GM10248 (cell line): Measurements from ENCODE around the gene PRKCE.

Experiments used
- CTCF ChIA-PET: fragments of 300-600 bp; sonication (Branson Sonifier 250); formaldehyde crosslinking; extraction: SDS; loops from one replicate; lab custom pipeline; 2021; ENCODE audit warnings: antibody characterized with exemption; lab: Yijun Ruan, JAX
- POLR2A ChIA-PET: fragments of 350-650 bp; sonication (Branson Sonifier 250); formaldehyde crosslinking; extraction: SDS; loops from one replicate; lab custom pipeline; 2020; ENCODE audit warnings: antibody characterized with exemption; lab: Yijun Ruan, JAX
- DNase-seq: peaks from one replicate; pipeline ENCODE4 v3.0.0; 2012; ENCODE audit errors: extremely low spot score
- TF ChIP-seq, protein P1 (sequence below): IDR thresholded peaks from 2 replicates; pipeline ENCODE4 v1.5.1; 2012; ENCODE audit warnings: mild to moderate bottlenecking, low read depth; ENCODE audit errors: extremely low read depth, missing control alignments, control extremely low read depth

Gene PRKCE

DNA sequence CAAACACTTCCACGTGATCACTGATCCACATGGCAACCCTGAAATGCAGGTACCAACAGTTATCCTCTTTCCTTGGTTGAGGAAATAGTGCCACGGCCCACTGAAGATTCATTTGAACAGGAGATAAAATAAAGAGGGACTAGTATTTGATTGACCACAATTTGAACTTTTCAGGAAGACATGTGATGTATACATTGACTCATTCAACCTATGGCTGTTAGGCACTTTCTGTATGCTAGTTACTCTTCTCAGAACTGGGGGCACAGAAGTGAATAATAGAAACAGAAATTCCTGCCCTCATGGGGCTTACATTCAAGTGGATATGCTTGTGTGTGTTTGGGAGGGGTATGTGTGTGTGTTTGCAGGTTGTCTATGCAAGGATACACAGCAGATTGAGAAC lies 199.6 kb downstream of the PRKCE start:
- DNase-seq: no peak
- ChIA-PET CTCF (interaction anchor here (1.0 to 4.9 kb wide), 10 partner anchors 9 to 122 kb away, joined by 3 to 30 read pairs (median 4); no protein-coding TSS in a partner anchor), POLR2A (no interaction called here)
- TF ChIP-seq, protein P1, sequence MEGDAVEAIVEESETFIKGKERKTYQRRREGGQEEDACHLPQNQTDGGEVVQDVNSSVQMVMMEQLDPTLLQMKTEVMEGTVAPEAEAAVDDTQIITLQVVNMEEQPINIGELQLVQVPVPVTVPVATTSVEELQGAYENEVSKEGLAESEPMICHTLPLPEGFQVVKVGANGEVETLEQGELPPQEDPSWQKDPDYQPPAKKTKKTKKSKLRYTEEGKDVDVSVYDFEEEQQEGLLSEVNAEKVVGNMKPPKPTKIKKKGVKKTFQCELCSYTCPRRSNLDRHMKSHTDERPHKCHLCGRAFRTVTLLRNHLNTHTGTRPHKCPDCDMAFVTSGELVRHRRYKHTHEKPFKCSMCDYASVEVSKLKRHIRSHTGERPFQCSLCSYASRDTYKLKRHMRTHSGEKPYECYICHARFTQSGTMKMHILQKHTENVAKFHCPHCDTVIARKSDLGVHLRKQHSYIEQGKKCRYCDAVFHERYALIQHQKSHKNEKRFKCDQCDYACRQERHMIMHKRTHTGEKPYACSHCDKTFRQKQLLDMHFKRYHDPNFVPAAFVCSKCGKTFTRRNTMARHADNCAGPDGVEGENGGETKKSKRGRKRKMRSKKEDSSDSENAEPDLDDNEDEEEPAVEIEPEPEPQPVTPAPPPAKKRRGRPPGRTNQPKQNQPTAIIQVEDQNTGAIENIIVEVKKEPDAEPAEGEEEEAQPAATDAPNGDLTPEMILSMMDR: no peak

DNA sequence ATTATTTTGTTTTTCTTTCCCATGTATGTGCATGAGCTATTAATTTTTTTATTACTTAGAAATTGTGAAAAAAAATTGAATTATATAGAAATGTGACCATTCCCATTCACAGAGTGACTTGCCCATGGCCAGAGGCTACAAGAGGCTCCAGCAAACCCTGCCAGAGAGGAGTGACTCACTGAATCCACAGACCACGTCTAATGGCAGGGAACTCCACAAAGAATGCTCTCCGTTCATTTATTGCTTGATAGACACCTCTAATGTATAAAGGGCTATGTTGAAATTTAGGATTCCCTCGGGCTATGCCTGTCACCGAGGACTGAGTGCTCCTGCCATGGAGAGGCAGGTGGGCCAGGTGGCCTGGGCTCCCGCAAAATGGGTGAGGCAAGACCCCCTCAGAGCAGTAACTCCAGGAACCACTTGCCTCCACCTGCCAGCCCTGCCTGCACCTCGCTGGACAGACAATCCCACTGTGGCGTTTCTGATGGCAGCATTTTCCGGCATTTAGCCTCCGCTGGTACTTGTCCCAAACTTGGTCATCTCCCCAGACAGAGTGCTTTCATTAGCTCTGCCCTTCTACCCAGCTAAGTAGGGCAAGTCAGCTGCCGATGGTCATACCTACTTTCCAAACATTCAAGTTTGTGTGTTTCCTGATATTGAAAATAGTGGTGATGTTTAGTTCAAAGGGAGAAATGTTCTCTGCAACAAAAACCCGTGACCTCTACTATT lies 200.3 kb downstream of the PRKCE start:
- DNase-seq: no peak
- ChIA-PET POLR2A (no interaction called here), CTCF (interaction anchor here (0.6 to 4.9 kb wide), 15 partner anchors 8 to 209 kb away, joined by 3 to 30 read pairs (median 4); no protein-coding TSS in a partner anchor)
- TF ChIP-seq, protein P1: no peak

DNA sequence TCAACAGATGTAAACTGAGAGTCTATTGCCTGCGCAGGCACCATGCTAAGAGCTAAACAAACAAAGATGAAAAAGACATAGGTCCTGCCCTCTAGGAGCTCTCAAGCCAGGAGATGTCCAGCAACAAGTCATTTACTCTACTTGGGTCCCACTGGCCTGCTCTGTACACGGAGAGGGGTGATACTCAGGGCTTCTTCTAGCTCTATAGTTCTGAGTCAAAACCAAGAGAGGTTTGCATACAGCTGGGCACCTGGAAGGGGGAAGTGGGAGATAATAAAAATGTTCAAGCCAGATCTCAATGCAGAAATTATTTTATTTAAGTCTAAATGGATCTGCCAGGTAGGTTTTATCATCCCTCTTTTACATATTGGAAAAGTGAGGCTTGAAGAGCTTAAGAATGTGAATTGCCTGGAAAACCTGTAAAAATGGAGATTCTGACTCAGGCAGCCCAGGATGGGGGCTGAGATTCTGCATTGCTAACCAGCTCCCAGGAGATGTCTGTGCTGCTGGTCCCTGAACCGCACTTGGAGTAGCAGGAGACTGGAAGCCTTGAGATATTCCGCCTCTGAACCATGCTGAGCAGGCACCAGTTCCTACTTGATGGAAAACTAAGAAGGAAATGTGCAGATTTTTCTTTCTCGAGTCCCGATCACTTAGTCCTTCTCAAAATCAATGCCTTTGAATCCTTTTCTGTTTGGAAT lies 201.1 kb downstream of the PRKCE start:
- POLR2A ChIA-PET: no interaction called here
- CTCF ChIA-PET: interaction anchor here (0.6 to 4.9 kb wide), 12 partner anchors 8 to 210 kb away, joined by 3 to 30 read pairs (median 4); no protein-coding TSS in a partner anchor
- TF ChIP-seq, protein P1: no peak
- peak; percentile 47 for DNase-seq

DNA sequence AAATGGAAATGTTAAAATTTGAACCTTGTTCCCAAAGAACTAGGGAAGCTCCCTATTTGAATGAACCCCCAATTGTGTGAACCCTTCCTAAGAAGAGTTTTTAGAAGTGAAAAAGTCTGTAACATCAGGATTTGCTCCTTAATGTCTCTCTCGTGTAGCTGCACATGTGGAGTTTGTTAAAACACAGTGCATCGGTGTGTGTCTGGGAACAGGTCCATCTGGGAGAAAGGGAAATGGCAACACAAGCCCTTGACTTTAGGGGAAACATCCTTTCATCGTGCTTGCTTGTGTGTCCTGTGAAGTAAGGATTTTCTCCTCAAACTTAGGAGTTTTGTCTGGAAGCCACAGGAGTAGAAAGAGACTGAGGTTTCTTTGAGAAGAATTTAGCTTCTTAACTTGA lies 203.9 kb downstream of the PRKCE start:
- TF ChIP-seq, protein P1: no peak
- no peak for DNase-seq
- ChIA-PET CTCF (interaction anchor here (1.0 to 1.4 kb wide), 5 partner anchors 8 to 80 kb away, joined by 3 read pairs; no protein-coding TSS in a partner anchor), POLR2A (no interaction called here)

DNA sequence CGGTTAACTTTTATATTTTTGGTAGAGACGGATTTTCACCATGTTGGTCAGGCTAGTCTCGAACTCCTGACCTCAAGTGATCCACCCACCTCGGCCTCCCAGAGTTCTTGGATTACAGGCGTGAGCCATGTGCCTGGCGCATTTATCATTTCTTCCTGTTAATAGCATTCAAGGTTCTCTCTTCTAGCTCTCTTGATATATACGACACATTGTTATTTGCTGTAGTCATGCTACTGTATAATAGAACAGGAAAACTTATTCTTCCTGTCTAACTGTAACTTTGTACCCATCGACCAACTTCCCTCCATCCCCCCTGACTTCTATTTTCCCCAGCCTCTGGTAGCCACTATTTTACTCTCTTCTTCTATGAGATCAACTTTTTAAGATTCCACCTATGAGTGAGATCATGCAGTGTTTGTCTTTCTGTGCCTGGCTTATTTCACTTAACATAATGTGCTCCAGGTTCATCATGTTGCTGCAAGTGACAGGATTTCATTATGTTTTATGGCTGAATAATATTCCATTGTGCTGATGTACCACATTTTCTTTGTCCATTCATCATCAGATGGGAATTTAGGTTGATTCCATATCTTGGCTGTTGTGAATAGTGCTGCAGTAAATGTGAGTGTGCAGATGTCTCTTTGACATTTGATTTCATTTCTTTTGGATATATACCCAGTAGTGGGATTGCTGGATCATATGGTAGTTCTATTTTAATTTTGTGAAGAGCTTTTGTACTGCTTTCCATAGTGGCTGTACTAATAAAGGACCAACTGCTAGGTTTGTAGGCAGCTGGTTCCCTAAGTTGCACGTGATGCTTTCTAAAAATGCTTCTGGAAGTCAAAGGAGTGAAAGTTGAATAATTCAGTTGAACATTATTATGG lies 205.2 kb downstream of the PRKCE start:
- CTCF ChIA-PET: interaction anchor here (0.9 to 1.9 kb wide), 4 partner anchors 9 to 50 kb away, joined by 3 to 5 read pairs (median 3); no protein-coding TSS in a partner anchor
- TF ChIP-seq, protein P1: no peak
- POLR2A ChIA-PET: no interaction called here
- no peak for DNase-seq

DNA sequence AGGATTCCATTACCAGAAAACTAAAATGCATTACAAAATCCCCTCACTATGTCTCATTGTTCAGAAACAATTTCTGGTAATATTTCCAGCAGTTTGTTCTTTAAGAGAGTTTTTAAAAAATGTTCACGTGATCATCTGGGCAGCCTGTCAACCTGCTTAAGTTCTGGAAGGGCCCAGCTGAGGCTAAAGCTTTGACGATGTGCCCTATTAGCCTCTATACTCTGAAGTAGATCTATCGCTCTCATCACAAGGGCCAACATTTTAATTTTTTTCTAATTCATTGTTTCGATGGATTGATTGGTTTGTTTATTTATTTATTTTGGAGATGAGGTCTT lies 205.8 kb downstream of the PRKCE start:
- TF ChIP-seq, protein P1: no peak
- ChIA-PET CTCF (interaction anchor here (0.9 to 1.9 kb wide), 3 partner anchors 13 to 49 kb away, joined by 3 to 5 read pairs (median 4); no protein-coding TSS in a partner anchor), POLR2A (no interaction called here)
- DNase-seq: no peak
